Measurements from ENCODE around the gene UGT1A10. TPM values are rescaled to one million over a fixed set of nuclear protein-coding genes. Genes with fewer than 3 reads are reported as not detected.
A peak's percentile ranks its signal among the peaks of the same experiment; 100 is the strongest.

Gene UGT1A10
- total RNA-seq, 1 experiment from 2014 or later, result not detected

DNA sequence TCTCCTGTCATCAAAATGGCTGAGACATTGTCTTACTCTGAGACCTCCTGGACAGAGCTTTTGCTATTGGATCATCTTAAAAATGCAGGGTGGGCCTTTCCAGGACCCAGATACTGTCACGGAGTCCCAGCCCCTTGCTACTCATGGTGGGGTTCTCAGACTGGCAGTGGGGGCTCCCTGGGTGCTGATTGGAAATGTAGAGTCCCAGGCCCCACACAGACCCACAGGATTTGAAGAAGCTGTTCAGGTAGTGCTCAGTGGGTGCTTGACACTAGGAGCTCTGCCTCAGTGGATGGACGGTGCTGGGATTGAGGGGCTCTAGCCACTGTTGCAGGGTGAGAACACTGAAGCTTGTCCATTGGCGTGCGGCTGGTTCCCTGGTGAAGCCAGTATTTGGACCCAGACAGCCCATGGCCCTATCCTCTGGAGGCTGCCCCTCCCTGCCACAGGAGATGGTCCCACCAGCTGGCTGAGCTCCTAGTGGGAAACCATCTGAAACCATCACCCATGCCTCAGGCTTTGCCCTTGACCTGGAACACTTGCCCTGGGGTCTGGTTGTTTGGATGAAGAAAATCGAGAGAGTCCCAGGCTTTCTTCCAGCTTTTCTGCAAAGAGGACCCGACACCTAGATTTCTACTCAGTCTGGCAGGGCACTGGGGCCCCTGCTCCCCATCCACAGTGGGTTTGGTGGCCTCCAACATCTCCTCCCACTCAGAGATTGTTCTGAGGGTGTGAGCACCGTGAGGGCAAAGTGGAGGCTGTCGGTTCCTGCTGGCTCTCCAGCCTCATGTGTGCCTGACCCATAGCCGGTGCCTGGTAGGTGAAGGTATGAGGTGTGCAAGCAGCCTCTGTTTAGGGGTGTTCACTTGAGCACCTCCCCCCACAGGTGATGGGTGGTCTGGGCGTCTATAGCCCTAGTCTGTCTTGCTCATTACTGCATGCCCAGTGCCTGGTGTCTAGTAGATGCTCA is 172.0 kb downstream of the UGT1A10 start:
- Histone ChIP-seq H3K18ac (ENCODE audit: insufficient read length, low read depth, low read length) (no peak overlapping the region), H2BK12ac (ENCODE audit: insufficient read length, low read depth, low read length) (no peak overlapping the region), H3K23ac (ENCODE audit: insufficient read length, low read depth, low read length) (no peak overlapping the region), H4K8ac (replicated peaks; ENCODE audit: insufficient read length, low read depth, low read length) (no peak overlapping the region), H3K4me2 (ENCODE audit: insufficient read depth, insufficient read length, low read length) (no peak overlapping the region), H3K79me2 (ENCODE audit: insufficient read depth, low read length) (no peaks in the 10 kb centered on the region), H3K23me2 (ENCODE audit: insufficient read length, low read depth, low read length, poor library complexity, severe bottlenecking) (no peaks in the 10 kb centered on the region), H3K27me3 (ENCODE audit: insufficient read depth, low read length) (no peaks in the 10 kb centered on the region), H3K9ac (ENCODE audit: extremely low read depth, insufficient read length, low read length) (no peak overlapping the region), H2BK20ac (ENCODE audit: low read depth, low read length, poor library complexity, severe bottlenecking) (no peak overlapping the region), H2BK15ac (ENCODE audit: low read depth, low read length) (no peak overlapping the region), H2BK5ac (ENCODE audit: insufficient read length, low read length) (no peak overlapping the region), H3K27ac (ENCODE audit: insufficient read length, low read depth, low read length) (no peak overlapping the region), H3K56ac (ENCODE audit: insufficient read length, low read depth, low read length) (no peak overlapping the region), H3T11ph (ENCODE audit: low read length) (no peak overlapping the region), H3K4me1 (ENCODE audit: insufficient read depth, low read length) (no peaks in the 10 kb centered on the region), H2AK5ac (ENCODE audit: insufficient read length, low read length) (no peak overlapping the region), H3K14ac (ENCODE audit: insufficient read depth, low read length) (no peak overlapping the region), H3K79me1 (ENCODE audit: insufficient read depth, low read depth, low read length, poor library complexity, severe bottlenecking) (no peaks in the 10 kb centered on the region), H3K4ac (ENCODE audit: low read depth, low read length) (no peak overlapping the region), H2AFZ (ENCODE audit: low read length) (no peak overlapping the region), H3K9me3 (ENCODE audit: control insufficient read depth, low read depth, low read length) (no peaks in the 10 kb centered on the region), H4K5ac (ENCODE audit: insufficient read length, low read depth, low read length) (no peak overlapping the region), H2BK120ac (ENCODE audit: low read depth, low read length, poor library complexity, severe bottlenecking) (no peak overlapping the region), H4K20me1 (ENCODE audit: control insufficient read depth, insufficient read depth, insufficient read length) (no peaks in the 10 kb centered on the region), H4K91ac (ENCODE audit: insufficient read length, low read depth, low read length) (no peak overlapping the region)
- Mint-ChIP-seq H3K4me3 (no peak overlapping the region), H3K27ac (no peak overlapping the region), H3K27me3 (ENCODE audit: low read depth) (peaks cover 26% of the 10 kb centered on the region), H3K36me3 (ENCODE audit: insufficient read depth in 1 of 3, low read depth in 3 of 3) (no peaks in the 10 kb centered on the region), H3K9me3 (peaks cover 2 to 3% of the 10 kb centered on the region in 2 experiments; a peak in 3 of 5 replicates), H3K4me1 (no peaks in the 10 kb centered on the region)
- no CpG with 5 or more reads among the region's 10 CpGs for WGBS (ENCODE audit: extremely low coverage, insufficient read length, low lambda C conversion rate)
- TF ChIP-seq, protein P1, sequence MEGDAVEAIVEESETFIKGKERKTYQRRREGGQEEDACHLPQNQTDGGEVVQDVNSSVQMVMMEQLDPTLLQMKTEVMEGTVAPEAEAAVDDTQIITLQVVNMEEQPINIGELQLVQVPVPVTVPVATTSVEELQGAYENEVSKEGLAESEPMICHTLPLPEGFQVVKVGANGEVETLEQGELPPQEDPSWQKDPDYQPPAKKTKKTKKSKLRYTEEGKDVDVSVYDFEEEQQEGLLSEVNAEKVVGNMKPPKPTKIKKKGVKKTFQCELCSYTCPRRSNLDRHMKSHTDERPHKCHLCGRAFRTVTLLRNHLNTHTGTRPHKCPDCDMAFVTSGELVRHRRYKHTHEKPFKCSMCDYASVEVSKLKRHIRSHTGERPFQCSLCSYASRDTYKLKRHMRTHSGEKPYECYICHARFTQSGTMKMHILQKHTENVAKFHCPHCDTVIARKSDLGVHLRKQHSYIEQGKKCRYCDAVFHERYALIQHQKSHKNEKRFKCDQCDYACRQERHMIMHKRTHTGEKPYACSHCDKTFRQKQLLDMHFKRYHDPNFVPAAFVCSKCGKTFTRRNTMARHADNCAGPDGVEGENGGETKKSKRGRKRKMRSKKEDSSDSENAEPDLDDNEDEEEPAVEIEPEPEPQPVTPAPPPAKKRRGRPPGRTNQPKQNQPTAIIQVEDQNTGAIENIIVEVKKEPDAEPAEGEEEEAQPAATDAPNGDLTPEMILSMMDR (conservative IDR thresholded peaks at IDR 0.05), result no peak
- DNase-seq, result peak; percentile 17
